GM12874 (cell line): Measurements from ENCODE around the gene MPHOSPH9.

ENCODE experiments used
- CTCF ChIP-seq: IDR thresholded peaks from 2 replicates; pipeline ENCODE4 v1.5.1; 2011; ENCODE audit warnings: low read depth, mild to moderate bottlenecking, control low read depth, low read length, moderate library complexity; ENCODE audit not compliant: insufficient read depth

MPHOSPH9 gene

GRCh38 chr12:123164710-123165261, 68.2 kb downstream of the MPHOSPH9 start:
- TF ChIP-seq CTCF: no peak

GRCh38 chr12:123164222-123164621, 68.7 kb downstream of the MPHOSPH9 start:
- TF ChIP-seq CTCF: no peak

- no peak for TF ChIP-seq CTCF
Observed at GRCh38 chr12:123163227-123163626, 69.7 kb downstream of the MPHOSPH9 start.

GRCh38 chr12:123160801-123161487, 72.0 kb downstream of the MPHOSPH9 start:
- no peak for TF ChIP-seq CTCF

- no peak for TF ChIP-seq CTCF
Observed at GRCh38 chr12:123153906-123154305, 79.0 kb downstream of the MPHOSPH9 start.

GRCh38 chr12:123152833-123153232, 80.1 kb downstream of the MPHOSPH9 start:
- TF ChIP-seq CTCF: no peak

- no peak for TF ChIP-seq CTCF
Observed at GRCh38 chr12:123151457-123152454, 81.2 kb downstream of the MPHOSPH9 start.
